GM21447 (cell line): ENCODE measurements around the gene ZBED4.

Source experiments
- ATAC-seq: cut with Tn5 transposase; IDR thresholded peaks from one replicate; pipeline ENCODE4 v1.9.1; 2021; ENCODE audit not compliant: unreplicated experiment

Gene ZBED4

GRCh38 chr22:49934160-49934890 is 80.7 kb downstream of the ZBED4 start:
- no peak for ATAC-seq

DNA sequence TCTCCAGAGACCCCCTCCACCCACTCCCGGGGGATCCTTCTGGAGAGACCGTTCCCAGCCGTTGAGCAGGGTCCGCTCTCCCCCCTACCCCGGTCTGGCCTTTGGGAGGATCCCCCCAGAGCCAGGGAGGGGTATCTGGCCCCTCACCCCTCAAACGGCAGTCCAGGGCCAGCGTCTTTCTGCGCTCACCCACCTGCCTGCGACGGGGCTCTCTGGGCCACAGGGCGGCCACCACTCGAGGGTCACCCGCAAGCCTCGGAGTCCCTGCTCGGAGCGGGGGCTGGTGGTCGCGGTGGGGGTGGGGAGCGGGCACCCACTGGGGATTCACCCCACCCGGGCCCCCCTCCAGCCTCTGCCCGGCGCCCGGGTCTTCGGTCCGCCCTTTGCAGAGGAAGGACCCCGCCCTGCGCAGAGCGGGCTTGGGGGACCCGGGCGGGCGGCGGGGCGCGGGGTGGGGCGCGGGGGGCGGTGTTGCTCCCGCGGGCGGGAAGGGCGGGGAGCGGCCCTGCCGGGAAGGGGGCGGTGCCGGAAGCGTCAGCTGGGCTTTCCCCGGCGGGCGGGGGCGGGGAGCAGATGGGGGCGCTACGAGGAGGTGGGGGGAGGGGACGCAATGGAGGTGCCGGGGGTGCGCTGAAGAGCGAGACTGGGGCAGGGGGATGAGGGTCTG is 81.4 kb downstream of the ZBED4 start:
- no peak for ATAC-seq

DNA sequence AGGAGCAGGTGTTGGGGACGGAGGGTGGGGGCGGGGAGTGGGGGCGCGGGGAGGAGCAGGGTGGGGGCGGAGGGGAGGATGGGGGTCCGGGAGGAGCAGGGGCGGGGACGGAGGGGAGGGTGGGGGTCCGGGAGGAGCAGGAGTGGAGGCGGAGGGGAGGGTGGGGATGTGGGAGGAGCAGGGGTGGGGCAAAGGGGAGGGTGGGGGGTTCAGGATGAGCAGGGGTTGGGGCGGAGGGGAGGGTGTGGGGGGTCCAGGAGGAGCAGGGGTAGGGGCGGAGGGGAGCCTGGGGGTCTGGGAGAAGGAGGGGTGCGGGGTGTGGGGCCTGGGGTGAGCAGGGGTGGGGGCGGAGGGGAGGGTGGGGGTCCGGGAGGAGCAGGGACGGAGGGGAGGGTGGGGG is 81.9 kb downstream of the ZBED4 start:
- no peak for ATAC-seq

DNA sequence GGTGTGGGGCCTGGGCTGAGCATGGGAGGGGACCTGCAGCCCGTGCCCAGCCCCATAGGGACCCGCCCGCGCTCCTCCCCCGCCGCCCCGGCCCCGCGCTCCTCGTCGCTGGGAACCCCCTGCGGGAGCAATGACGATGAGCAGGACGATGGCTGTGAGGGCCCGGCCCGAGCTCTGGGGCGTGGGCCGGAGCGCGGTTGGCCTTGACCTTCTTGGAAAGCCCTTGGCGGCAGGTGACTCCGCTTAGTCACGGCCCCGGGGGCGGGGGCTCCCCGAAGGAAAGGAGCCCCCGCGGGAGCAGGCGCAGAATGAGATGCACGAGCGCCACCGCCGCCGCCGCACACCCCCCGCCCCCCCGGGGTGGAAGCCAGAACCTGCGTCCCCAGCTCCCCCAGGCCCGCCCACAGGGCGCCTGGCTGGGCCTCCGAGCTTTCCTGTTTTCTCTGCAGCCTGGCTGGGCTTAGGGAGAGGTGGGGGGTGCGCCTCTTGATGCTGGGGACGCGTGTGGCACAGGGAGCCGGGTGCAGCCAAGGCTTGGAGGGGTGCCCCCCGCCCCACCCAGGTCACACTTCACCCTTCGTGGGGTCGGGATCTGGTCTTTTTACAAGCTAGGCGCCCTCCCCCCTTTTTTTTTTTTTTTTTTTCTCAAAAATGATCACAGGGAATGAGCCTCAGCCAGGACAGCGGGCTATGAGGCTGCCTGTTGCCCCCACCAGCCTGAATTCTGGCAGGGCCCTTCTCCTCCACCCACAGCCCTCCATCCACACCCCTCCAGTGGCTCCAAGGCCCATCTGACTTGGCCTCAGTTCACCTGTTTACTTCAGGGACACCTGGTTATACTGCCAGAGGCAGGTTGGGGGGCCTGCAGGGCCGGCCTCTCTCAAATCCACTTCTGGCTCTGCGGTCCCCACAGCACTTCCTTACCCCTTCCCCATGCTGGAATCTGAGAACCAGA is 82.7 kb downstream of the ZBED4 start:
- peak; percentile 52 for ATAC-seq

DNA sequence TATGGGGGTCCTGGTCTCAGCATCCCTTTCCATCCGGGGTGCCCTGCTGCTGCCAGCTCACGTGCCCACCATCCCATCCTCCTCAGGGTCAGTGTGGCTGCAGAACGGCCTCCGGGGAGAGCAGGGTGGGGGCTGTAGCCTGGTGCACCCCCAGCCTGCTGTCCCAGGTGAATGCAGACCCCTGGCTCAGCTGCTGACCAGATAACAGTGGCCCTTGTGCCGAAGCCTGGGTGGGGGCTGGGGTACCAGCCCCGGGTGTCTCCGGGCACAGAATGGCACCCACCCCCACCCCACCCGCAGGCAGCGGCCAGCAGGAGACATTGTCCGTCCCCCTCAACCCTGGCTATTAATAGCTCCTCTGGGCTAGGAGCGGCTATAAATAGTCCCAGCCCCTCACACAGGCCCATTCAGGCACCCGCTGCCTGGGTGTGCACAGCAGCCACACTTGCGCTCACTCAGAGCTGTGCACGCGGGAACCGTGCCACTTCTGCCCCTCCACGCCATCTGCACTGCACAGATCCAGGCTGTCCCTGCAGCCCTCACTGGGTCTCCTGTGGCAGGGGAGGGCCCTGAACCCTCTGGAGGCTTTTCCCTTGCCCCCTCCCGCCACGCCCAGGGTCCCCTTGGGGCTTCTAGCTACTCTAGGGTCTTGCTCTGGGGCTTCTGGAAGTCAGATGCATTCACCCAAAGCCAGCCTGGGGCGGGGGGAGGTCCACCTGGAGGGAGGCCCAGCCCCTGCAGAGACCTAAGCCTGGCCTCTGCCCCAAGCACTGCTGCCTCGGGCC is 83.5 kb downstream of the ZBED4 start:
- ATAC-seq = no peak

DNA sequence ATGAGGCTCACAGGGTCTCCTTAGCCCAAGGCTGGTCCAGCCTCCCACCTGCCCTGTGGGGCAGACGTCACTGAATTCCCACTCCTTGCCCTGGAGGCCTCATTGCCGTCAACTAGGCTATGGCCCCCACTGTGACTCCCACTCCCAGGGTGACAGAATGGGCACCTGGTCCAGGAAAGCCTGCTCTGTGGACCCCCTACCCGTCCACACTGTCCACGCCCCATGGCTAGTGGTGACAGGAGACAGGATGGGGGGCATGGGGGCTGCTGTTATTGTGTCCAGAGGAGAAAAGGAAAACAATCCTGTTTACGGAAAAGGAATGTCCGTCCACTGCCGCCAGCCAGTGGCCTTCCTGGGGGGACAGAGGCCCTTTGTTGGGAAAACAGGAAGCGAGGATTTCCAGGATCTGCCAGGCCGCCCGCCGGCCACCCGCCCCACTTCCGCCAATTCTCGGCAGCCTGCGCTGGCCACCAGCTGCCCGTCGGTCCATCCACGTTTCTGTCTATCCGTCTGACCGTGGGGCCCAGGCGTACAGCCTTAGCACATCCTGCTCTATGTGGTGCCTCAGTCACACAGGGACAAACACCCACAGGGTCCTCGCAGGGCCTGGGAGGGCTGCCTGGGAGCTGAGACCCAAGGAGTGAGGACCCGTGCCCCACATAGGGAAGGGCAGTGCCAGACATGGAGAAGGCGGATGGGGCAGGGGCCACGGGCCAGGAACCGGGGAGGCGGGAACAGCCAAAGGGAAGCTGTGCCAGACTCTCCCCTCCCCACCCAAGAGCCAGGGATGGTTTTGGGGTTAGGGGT is 84.3 kb downstream of the ZBED4 start:
- ATAC-seq = no peak

GRCh38 chr22:49938565-49939136 is 85.0 kb downstream of the ZBED4 start:
- no peak for ATAC-seq
